BLaER1 treated with 17β-estradiol and CSF1 and Interleukin-3, amounts not matched to agents 10 nM and 100 nM (cell line): ENCODE results near the gene FAM107B.
A peak's percentile ranks its signal among the peaks of the same experiment; 100 is the strongest.

Experiments
- H3K27ac ChIP-seq, 11 experiments: shearing (Covaris generic); formaldehyde crosslinking; 2 replicates each; pipeline ENCODE4 v1.8.1; 2022
- H3K27me3 ChIP-seq, 11 experiments: shearing (Covaris generic); formaldehyde crosslinking; 2 replicates each; pipeline ENCODE4 v1.8.1; 2022
- H3K36me3 ChIP-seq, 11 experiments: shearing (Covaris generic); formaldehyde crosslinking; 2 replicates each; pipeline ENCODE4 v1.8.1; 2022
- H3K4me1 ChIP-seq, 10 experiments: shearing (Covaris generic); formaldehyde crosslinking; 2 replicates each; pipeline ENCODE4 v1.8.1; 2022
- H3K4me2 ChIP-seq, 11 experiments: shearing (Covaris generic); formaldehyde crosslinking; 2 replicates each; pipeline ENCODE4 v1.8.1; 2022
- H3K4me3 ChIP-seq, 10 experiments: shearing (Covaris generic); formaldehyde crosslinking; 2 replicates each; pipeline ENCODE4 v1.8.1; 2022
- H3K9ac ChIP-seq, 11 experiments: shearing (Covaris generic); formaldehyde crosslinking; 2 replicates each; pipeline ENCODE4 v1.8.1; 2022
- H3K9me3 ChIP-seq, 11 experiments: shearing (Covaris generic); formaldehyde crosslinking; replicated peaks in 1 of 11; 2 replicates each; pipeline ENCODE4 v1.8.1; 2022
- H4K20me1 ChIP-seq, 11 experiments: shearing (Covaris generic); formaldehyde crosslinking; 2 replicates each; pipeline ENCODE4 v1.8.1; 2022
- Cebpa-rat ChIP-seq, 11 experiments: shearing (Covaris generic); IDR thresholded peaks; 2 replicates each; pipeline ENCODE4 v1.8.1; 2022

FAM107B gene

DNA sequence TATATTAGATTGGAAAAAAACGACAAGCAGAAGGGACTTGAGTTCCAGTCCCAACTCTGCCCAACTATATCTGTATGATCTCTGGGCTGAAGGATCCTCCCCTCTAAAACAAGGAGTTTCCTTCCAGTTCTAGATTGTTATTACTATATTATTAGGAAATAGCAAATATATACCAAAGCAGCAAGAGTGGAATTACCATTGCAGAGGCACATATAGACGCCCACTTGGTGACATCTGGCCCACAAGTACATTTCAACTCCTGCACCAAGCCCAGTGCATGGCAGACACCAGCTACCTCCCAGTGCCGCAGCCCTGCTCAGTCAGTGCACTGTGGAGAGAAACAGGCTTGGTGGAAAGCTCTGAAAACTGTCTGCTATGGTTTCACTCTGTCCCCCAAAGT, 201.9 kb downstream of the FAM107B start:
- no peak overlapping the region for H3K4me3 ChIP-seq
- H3K4me2 ChIP-seq, result peak overlapping the region; percentile 31 to 79 (median 61); a peak in 20 of 22 replicates
- H4K20me1 ChIP-seq, result peaks cover 0 to 100% (median 100%) of the 10 kb centered on the region in 11 experiments; a peak in 20 of 22 replicates
- H3K27me3 ChIP-seq, result no peaks in the 10 kb centered on the region
- peak overlapping the region in 2 of 11 experiments; percentile 15 to 40; a peak in 2 of 22 replicates for H3K27ac ChIP-seq
- peaks cover 0 to 30% (median 20%) of the 10 kb centered on the region in 11 experiments; a peak in 16 of 22 replicates for H3K9me3 ChIP-seq
- peaks cover 6 to 99% (median 94%) of the 10 kb centered on the region in 11 experiments; a peak in 21 of 22 replicates for H3K36me3 ChIP-seq
- no peak for TF ChIP-seq Cebpa-rat (IDR thresholded peaks at IDR 0.05)
- no peak overlapping the region for H3K9ac ChIP-seq
- H3K4me1 ChIP-seq, result peaks cover 43 to 70% (median 56%) of the 10 kb centered on the region in 10 experiments

DNA sequence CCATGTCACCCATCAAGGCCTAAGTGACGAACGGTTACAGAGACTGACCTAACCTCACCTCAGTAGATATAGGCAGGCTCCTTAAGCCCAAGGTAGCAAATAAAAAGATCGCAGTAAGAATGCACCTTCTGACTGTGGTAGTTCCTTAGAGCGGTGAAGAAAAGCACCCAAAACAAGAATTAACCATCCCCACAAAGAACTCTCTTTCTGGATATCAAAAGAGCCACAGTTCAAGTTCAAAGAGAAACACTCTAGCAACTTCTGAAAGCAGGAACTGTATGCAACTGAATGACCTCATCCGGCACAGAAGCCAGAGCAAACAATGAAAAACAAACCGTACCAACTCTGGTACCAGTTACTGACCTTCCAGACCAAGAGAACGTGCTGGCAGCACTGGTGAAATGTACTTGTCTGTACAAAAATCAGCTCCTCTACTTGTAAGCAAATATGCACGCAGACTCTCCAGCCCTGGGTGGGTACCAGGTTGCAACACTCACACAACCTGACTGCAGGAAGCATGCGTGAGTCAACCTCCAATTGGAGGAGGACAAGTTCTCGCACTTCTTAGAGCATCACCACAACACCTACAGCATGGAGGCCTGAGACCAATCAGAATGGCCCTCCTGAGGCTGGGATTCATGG, 202.7 kb downstream of the FAM107B start:
- Histone ChIP-seq H3K27ac (peak overlapping the region; percentile 11 to 62 (median 45); a peak in 18 of 22 replicates), H3K27me3 (no peaks in the 10 kb centered on the region)
- TF ChIP-seq Cebpa-rat (IDR thresholded peaks at IDR 0.05), result peak in 1 of 11 experiments; percentile 33; a peak in 1 of 22 replicates

DNA sequence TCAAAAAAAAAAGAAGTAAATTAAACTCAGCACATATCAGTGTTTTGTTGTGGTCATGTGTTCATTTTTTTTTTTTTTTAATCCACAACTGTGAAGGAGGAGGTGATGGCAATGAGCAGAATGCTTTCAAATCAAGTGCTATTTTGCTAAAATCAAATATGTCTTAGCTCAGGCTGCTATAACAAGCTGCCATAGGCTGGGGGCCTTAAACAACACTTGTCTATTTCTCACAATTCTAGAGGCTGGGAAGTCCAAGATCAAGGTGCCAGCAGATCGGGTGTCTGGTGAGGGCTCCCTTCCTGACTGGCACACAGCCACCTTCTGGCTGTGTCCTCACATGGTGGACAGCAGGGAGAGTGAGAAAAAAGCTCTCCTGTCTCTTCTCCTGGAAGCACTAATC, 203.9 kb downstream of the FAM107B start:
- Histone ChIP-seq H3K4me2 (peak overlapping the region; percentile 2 to 85 (median 71); a peak in 16 of 22 replicates), H3K27ac (peak overlapping the region in 9 of 11 experiments; percentile 1 to 48 (median 38); a peak in 11 of 22 replicates), H3K36me3 (peaks cover 9 to 99% (median 94%) of the 10 kb centered on the region in 11 experiments; a peak in 21 of 22 replicates), H3K27me3 (no peaks in the 10 kb centered on the region), H3K9ac (no peak overlapping the region), H4K20me1 (peaks cover 0 to 100% (median 100%) of the 10 kb centered on the region in 11 experiments; a peak in 20 of 22 replicates), H3K4me1 (peaks cover 55 to 88% (median 75%) of the 10 kb centered on the region in 10 experiments), H3K4me3 (no peak overlapping the region), H3K9me3 (peaks cover 0 to 40% (median 36%) of the 10 kb centered on the region in 11 experiments; a peak in 16 of 22 replicates)
- no peak for TF ChIP-seq Cebpa-rat (IDR thresholded peaks at IDR 0.05)

More for the DNA sequence above, 202.7 kb downstream of the FAM107B start:
- Histone ChIP-seq H3K4me1 (peaks cover 49 to 79% (median 63%) of the 10 kb centered on the region in 10 experiments), H3K9ac (peak overlapping the region in 6 of 11 experiments; percentile 12 to 41 (median 24); a peak in 5 of 22 replicates), H3K4me3 (peak overlapping the region in 1 of 10 experiments; percentile 1; a peak in 2 of 20 replicates), H3K4me2 (peak overlapping the region; percentile 68 to 85 (median 72)), H3K36me3 (peaks cover 7 to 99% (median 94%) of the 10 kb centered on the region in 11 experiments; a peak in 21 of 22 replicates), H3K9me3 (peaks cover 0 to 38% (median 28%) of the 10 kb centered on the region in 11 experiments; a peak in 16 of 22 replicates), H4K20me1 (peaks cover 0 to 100% (median 100%) of the 10 kb centered on the region in 11 experiments; a peak in 20 of 22 replicates)

DNA sequence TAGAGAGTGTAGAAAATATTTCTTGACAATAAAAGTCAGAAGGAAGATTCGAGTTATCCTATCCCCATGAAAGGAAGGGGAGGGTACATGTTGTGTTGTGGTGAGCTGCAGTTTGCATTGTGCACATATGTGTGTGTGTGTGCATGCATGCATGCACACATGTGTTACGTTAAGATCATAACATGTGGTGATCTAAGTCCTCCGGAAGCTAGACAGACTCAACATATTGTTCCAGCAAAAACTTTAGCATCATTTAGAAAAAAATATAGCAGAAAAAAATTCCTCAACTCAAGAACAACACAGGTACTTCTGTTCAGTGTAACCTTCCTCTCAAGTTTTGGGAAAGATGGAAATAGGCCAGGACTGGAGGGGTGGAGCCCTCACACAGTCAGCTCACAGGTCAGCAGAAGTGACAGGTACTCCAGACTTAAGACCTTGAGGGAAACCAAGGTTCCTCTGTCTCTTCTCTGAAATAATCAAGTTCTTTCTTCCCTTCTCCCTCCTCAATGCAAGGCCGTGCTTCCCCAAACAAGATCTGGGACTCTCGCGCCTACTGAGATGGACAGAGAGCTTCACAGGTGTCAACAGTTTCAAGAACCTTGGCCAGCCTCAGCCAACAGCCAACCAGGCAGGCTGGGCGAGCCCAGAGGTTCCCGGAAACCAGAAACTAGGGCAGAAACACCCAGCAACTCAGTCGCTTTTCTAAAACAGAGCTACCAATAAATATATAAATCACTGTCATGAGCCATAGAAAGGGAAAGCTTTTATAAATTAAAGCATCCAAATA, 205.2 kb downstream of the FAM107B start:
- peaks cover 0 to 100% (median 100%) of the 10 kb centered on the region in 11 experiments; a peak in 20 of 22 replicates for H4K20me1 ChIP-seq
- peaks cover 0 to 40% (median 36%) of the 10 kb centered on the region in 11 experiments; a peak in 16 of 22 replicates for H3K9me3 ChIP-seq
- TF ChIP-seq Cebpa-rat (IDR thresholded peaks at IDR 0.05), result no peak
- no peak overlapping the region for H3K9ac ChIP-seq
- H3K4me1 ChIP-seq, result peaks cover 56 to 88% (median 78%) of the 10 kb centered on the region in 10 experiments
- H3K4me2 ChIP-seq, result 0 out of 22 replicates have a peak overlapping the region, but pooled peaks of 1 of the 11 experiments have one; percentile 27
- H3K36me3 ChIP-seq, result peaks cover 9 to 93% (median 83%) of the 10 kb centered on the region in 11 experiments; a peak in 21 of 22 replicates
- peak overlapping the region in 2 of 11 experiments; percentile 10 to 31; a peak in 1 of 22 replicates for H3K27ac ChIP-seq
- H3K4me3 ChIP-seq, result no peak overlapping the region
- no peaks in the 10 kb centered on the region for H3K27me3 ChIP-seq

DNA sequence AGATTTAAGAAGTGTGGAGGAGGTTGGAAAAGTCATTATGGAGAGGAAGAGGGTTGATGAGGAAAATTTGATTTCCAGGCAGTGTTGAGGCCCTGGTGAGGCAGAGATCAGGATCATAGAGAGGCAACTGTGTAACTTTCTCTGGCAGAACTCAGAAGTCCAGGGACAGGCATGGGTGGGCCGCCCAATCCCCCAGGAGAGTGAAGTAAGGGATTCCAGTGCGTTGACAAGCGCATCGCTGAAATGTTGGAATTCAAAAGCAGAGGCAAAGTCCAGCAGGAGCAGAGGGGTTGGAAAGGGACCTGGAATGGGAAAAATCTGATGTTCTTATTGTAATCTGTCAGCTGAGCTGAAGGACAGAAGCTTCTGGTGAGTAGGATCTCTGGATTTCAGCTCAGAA, 207.3 kb downstream of the FAM107B start:
- Histone ChIP-seq H4K20me1 (peaks cover 0 to 100% (median 98%) of the 10 kb centered on the region in 11 experiments; a peak in 20 of 22 replicates), H3K36me3 (peaks cover 9 to 83% (median 68%) of the 10 kb centered on the region in 11 experiments; a peak in 21 of 22 replicates), H3K4me2 (peak overlapping the region in 6 of 11 experiments; percentile 9 to 97 (median 83); a peak in 8 of 22 replicates)

GRCh38 chr10:14566498-14566897, 208.2 kb downstream of the FAM107B start:
- H3K27ac ChIP-seq, result peak overlapping the region in 9 of 11 experiments; percentile 52 to 86 (median 64); a peak in 14 of 22 replicates
- H3K4me2 ChIP-seq, result peak overlapping the region; percentile 64 to 97 (median 82); a peak in 21 of 22 replicates
- peaks cover 9 to 82% (median 72%) of the 10 kb centered on the region in 11 experiments; a peak in 21 of 22 replicates for H3K36me3 ChIP-seq
- TF ChIP-seq Cebpa-rat (IDR thresholded peaks at IDR 0.05), result no peak
- 0 out of 22 replicates have a peak overlapping the region, but pooled peaks of 2 of the 11 experiments have one; percentile 56 to 58 for H3K9ac ChIP-seq
- no peaks in the 10 kb centered on the region for H3K27me3 ChIP-seq
- peaks cover 0 to 100% (median 98%) of the 10 kb centered on the region in 11 experiments; a peak in 20 of 22 replicates for H4K20me1 ChIP-seq
- H3K4me1 ChIP-seq, result peaks cover 67 to 88% (median 78%) of the 10 kb centered on the region in 10 experiments
- peaks cover 0 to 40% (median 36%) of the 10 kb centered on the region in 11 experiments; a peak in 15 of 22 replicates for H3K9me3 ChIP-seq
- peak overlapping the region in 2 of 10 experiments; percentile 25 to 40; a peak in 2 of 20 replicates for H3K4me3 ChIP-seq

More for the DNA sequence above, 207.3 kb downstream of the FAM107B start:
- peaks cover 67 to 88% (median 78%) of the 10 kb centered on the region in 10 experiments for H3K4me1 ChIP-seq
- H3K27ac ChIP-seq, result peak overlapping the region in 5 of 11 experiments; percentile 5 to 44 (median 36); a peak in 9 of 22 replicates
- no peaks in the 10 kb centered on the region for H3K27me3 ChIP-seq
- H3K9ac ChIP-seq, result no peak overlapping the region
- no peak overlapping the region for H3K4me3 ChIP-seq
- peaks cover 0 to 40% (median 36%) of the 10 kb centered on the region in 11 experiments; a peak in 15 of 22 replicates for H3K9me3 ChIP-seq
- TF ChIP-seq Cebpa-rat (IDR thresholded peaks at IDR 0.05), result no peak

DNA sequence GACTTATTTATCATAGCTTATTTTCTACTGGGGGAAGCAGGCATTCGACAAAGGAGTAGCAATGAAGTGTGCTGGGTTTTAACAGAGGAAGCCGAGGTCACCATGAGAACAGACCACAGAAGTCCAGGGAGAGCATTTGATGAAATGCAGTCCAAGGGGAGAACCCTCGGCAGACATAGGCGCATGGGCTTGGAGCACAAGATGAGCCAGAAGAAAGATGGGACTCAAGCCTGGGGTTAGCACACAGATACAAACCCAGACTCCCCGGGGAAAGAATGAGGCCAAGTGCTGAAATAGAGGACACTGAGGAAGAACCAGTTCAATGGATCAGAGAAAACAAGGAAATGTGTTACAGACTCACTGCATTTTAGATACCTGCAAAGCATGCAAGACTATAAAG, 209.5 kb downstream of the FAM107B start:
- peaks cover 9 to 82% (median 66%) of the 10 kb centered on the region in 11 experiments; a peak in 21 of 22 replicates for H3K36me3 ChIP-seq
- no peaks in the 10 kb centered on the region for H3K27me3 ChIP-seq
- peaks cover 67 to 88% (median 80%) of the 10 kb centered on the region in 10 experiments for H3K4me1 ChIP-seq
- H3K4me3 ChIP-seq, result peak overlapping the region in 5 of 10 experiments; percentile 10 to 40 (median 25); a peak in 4 of 20 replicates
- peaks cover 0 to 100% (median 98%) of the 10 kb centered on the region in 11 experiments; a peak in 20 of 22 replicates for H4K20me1 ChIP-seq
- peak overlapping the region in 9 of 11 experiments; percentile 5 to 60 (median 41); a peak in 14 of 22 replicates for H3K9ac ChIP-seq
- peak overlapping the region; percentile 64 to 97 (median 82) for H3K4me2 ChIP-seq
- H3K27ac ChIP-seq, result peak overlapping the region in 10 of 11 experiments; percentile 52 to 86 (median 65); a peak in 20 of 22 replicates
- peaks cover 0 to 37% (median 34%) of the 10 kb centered on the region in 11 experiments; a peak in 15 of 22 replicates for H3K9me3 ChIP-seq
- no peak for TF ChIP-seq Cebpa-rat (IDR thresholded peaks at IDR 0.05)
